Measurements from ENCODE around the gene DPH2.

DPH2 gene

GRCh38 chr1:43931711-43932660 is 37.8 kb upstream of the DPH2 start:
- Histone ChIP-seq H3K27me3 (replicated peaks in 2 of 5; ENCODE audit: control insufficient read depth in 4 of 5, insufficient read depth in 5 of 5, low read length in 4 of 5) (peaks cover 0 to 26% (median 3%) of the 10 kb centered on the region in 5 experiments), H3K4me1 (ENCODE audit: control extremely low read depth in 1 of 4, control insufficient read depth in 4 of 4, insufficient read depth in 4 of 4, low read length in 3 of 4) (peaks cover 0 to 37% (median 25%) of the 10 kb centered on the region in 4 experiments), H3K9me3 (ENCODE audit: control extremely low read depth in 1 of 5, control insufficient read depth in 4 of 5, insufficient read depth in 2 of 5, low read depth in 1 of 5, low read length in 4 of 5) (no peaks in the 10 kb centered on the region), H3K36me3 (ENCODE audit: control insufficient read depth in 4 of 4, insufficient read depth in 4 of 4, low read length in 3 of 4) (peaks cover 0 to 9% (median 4%) of the 10 kb centered on the region in 4 experiments), H3K27ac (ENCODE audit: insufficient read depth in 1 of 2, low read depth in 1 of 2, low read length in 2 of 2, poor library complexity in 1 of 2, severe bottlenecking in 2 of 2) (no peak overlapping the region), H3K4me3 (ENCODE audit: control insufficient read depth in 1 of 7, extremely low read depth in 1 of 7, insufficient read depth in 4 of 7, low read depth in 2 of 7, low read length in 6 of 7) (no peak overlapping the region)
- ChIA-PET POLR2A (no interaction called here), CTCF (interaction anchor here (1.1 to 8.3 kb wide), 6 partner anchors 11 to 404 kb away, joined by 3 to 247 read pairs (median 14); partner anchors contain the start of gene IPO13)
- WGBS (ENCODE audit: insufficient coverage) = 99% methylated on average over 10 of the region's 13 CpGs
- no peak for DNase-seq

- H3K9me3 ChIP-seq (ENCODE audit: control extremely low read depth in 1 of 5, control insufficient read depth in 4 of 5, insufficient read depth in 2 of 5, low read depth in 1 of 5, low read length in 4 of 5) = no peaks in the 10 kb centered on the region
- H3K27me3 ChIP-seq (replicated peaks in 2 of 5; ENCODE audit: control insufficient read depth in 4 of 5, insufficient read depth in 5 of 5, low read length in 4 of 5) = peaks cover 0 to 26% (median 3%) of the 10 kb centered on the region in 5 experiments
- peaks cover 0 to 37% (median 25%) of the 10 kb centered on the region in 4 experiments for H3K4me1 ChIP-seq (ENCODE audit: control extremely low read depth in 1 of 4, control insufficient read depth in 4 of 4, insufficient read depth in 4 of 4, low read length in 3 of 4)
- CTCF ChIA-PET = interaction anchor here (1.1 to 8.3 kb wide), 8 partner anchors 9 to 405 kb away, joined by 3 to 247 read pairs (median 14); partner anchors contain the start of gene IPO13
- 31% methylated on average over 8 of the region's 8 CpGs for WGBS (ENCODE audit: insufficient coverage)
- peak in 1 of 3 donors; percentile 12 for DNase-seq
- H3K27ac ChIP-seq (ENCODE audit: insufficient read depth in 1 of 2, low read depth in 1 of 2, low read length in 2 of 2, poor library complexity in 1 of 2, severe bottlenecking in 2 of 2) = no peak overlapping the region
- H3K4me3 ChIP-seq (ENCODE audit: control insufficient read depth in 1 of 7, extremely low read depth in 1 of 7, insufficient read depth in 4 of 7, low read depth in 2 of 7, low read length in 6 of 7) = peak overlapping the region in 4 of 7 experiments; percentile 11 to 69 (median 62)
- POLR2A ChIA-PET = interaction anchor here (0.6 to 1.0 kb wide), 2 partner anchors 76 to 170 kb away, joined by 3 to 4 read pairs; no protein-coding TSS in a partner anchor
- H3K36me3 ChIP-seq (ENCODE audit: control insufficient read depth in 4 of 4, insufficient read depth in 4 of 4, low read length in 3 of 4) = peaks cover 0 to 9% (median 4%) of the 10 kb centered on the region in 4 experiments
Observed at GRCh38 chr1:43932786-43933385, 36.9 kb upstream of the DPH2 start.

GRCh38 chr1:43933386-43934100 is 36.3 kb upstream of the DPH2 start, which contains the start of gene ARTN:
Gene ARTN, plus strand, starts transcription at chr1:43933801. Its CDS starts 1,856 bp downstream, at chr1:43935657.
- WGBS (ENCODE audit: insufficient coverage) = 3% methylated on average over 30 of the region's 42 CpGs
- Histone ChIP-seq H3K4me1 (ENCODE audit: control extremely low read depth in 1 of 4, control insufficient read depth in 4 of 4, insufficient read depth in 4 of 4, low read length in 3 of 4) (peaks cover 0 to 37% (median 25%) of the 10 kb centered on the region in 4 experiments), H3K27me3 (replicated peaks in 2 of 5; ENCODE audit: control insufficient read depth in 4 of 5, insufficient read depth in 5 of 5, low read length in 4 of 5) (peaks cover 0 to 26% (median 3%) of the 10 kb centered on the region in 5 experiments), H3K27ac (ENCODE audit: insufficient read depth in 1 of 2, low read depth in 1 of 2, low read length in 2 of 2, poor library complexity in 1 of 2, severe bottlenecking in 2 of 2) (no peak within 1 kb of the TSS), H3K4me3 (ENCODE audit: control insufficient read depth in 1 of 7, extremely low read depth in 1 of 7, insufficient read depth in 4 of 7, low read depth in 2 of 7, low read length in 6 of 7) (peak within 1 kb of the TSS in 4 of 7 experiments; percentile 11 to 69 (median 62)), H3K9me3 (ENCODE audit: control extremely low read depth in 1 of 5, control insufficient read depth in 4 of 5, insufficient read depth in 2 of 5, low read depth in 1 of 5, low read length in 4 of 5) (no peaks in the 10 kb centered on the region), H3K36me3 (ENCODE audit: control insufficient read depth in 4 of 4, insufficient read depth in 4 of 4, low read length in 3 of 4) (peaks cover 0 to 9% (median 4%) of the 10 kb centered on the region in 4 experiments)
- ChIA-PET CTCF (interaction anchor here (0.7 to 8.3 kb wide), 24 partner anchors 10 to 406 kb away, joined by 3 to 247 read pairs (median 7); partner anchors contain the start of genes ATP6V0B, IPO13 and PTPRF), POLR2A (interaction anchor here (0.6 to 1.0 kb wide), 2 partner anchors 77 to 170 kb away, joined by 3 to 4 read pairs; no protein-coding TSS in a partner anchor)
- DNase-seq = peak in 2 of 3 donors; percentile 22 to 28

- Histone ChIP-seq H3K36me3 (ENCODE audit: control insufficient read depth in 4 of 4, insufficient read depth in 4 of 4, low read length in 3 of 4) (peaks cover 0 to 9% (median 4%) of the 10 kb centered on the region in 4 experiments), H3K9me3 (ENCODE audit: control extremely low read depth in 1 of 5, control insufficient read depth in 4 of 5, insufficient read depth in 2 of 5, low read depth in 1 of 5, low read length in 4 of 5) (no peaks in the 10 kb centered on the region), H3K4me3 (ENCODE audit: control insufficient read depth in 1 of 7, extremely low read depth in 1 of 7, insufficient read depth in 4 of 7, low read depth in 2 of 7, low read length in 6 of 7) (peak overlapping the region in 3 of 7 experiments; percentile 62 to 69 (median 63)), H3K4me1 (ENCODE audit: control extremely low read depth in 1 of 4, control insufficient read depth in 4 of 4, insufficient read depth in 4 of 4, low read length in 3 of 4) (peaks cover 0 to 37% (median 25%) of the 10 kb centered on the region in 4 experiments), H3K27ac (ENCODE audit: insufficient read depth in 1 of 2, low read depth in 1 of 2, low read length in 2 of 2, poor library complexity in 1 of 2, severe bottlenecking in 2 of 2) (no peak overlapping the region), H3K27me3 (replicated peaks in 2 of 5; ENCODE audit: control insufficient read depth in 4 of 5, insufficient read depth in 5 of 5, low read length in 4 of 5) (peaks cover 0 to 26% (median 3%) of the 10 kb centered on the region in 5 experiments)
- DNase-seq = peak; percentile 42 to 68 (median 63)
- ChIA-PET CTCF (interaction anchor here (0.6 to 8.3 kb wide), 53 partner anchors 8 to 407 kb away, joined by 3 to 247 read pairs (median 5); partner anchors contain the start of genes ATP6V0B, IPO13, KDM4A and PTPRF), POLR2A (interaction anchor here (1.2 to 1.4 kb wide), 2 partner anchors 13 to 171 kb away, joined by 5 read pairs; partner anchors contain the start of gene IPO13)
- 23% methylated on average over 12 of the region's 13 CpGs for WGBS (ENCODE audit: insufficient coverage)
Observed at GRCh38 chr1:43934101-43934985, 35.5 kb upstream of the DPH2 start.

- CTCF ChIA-PET = interaction anchor here (0.6 to 8.3 kb wide), 52 partner anchors 9 to 407 kb away, joined by 3 to 247 read pairs (median 5); partner anchors contain the start of genes IPO13, KDM4A, PTPRF and ST3GAL3
- H3K9me3 ChIP-seq (ENCODE audit: control extremely low read depth in 1 of 5, control insufficient read depth in 4 of 5, insufficient read depth in 2 of 5, low read depth in 1 of 5, low read length in 4 of 5) = no peaks in the 10 kb centered on the region
- no peak overlapping the region for H3K4me3 ChIP-seq (ENCODE audit: control insufficient read depth in 1 of 7, extremely low read depth in 1 of 7, insufficient read depth in 4 of 7, low read depth in 2 of 7, low read length in 6 of 7)
- H3K4me1 ChIP-seq (ENCODE audit: control extremely low read depth in 1 of 4, control insufficient read depth in 4 of 4, insufficient read depth in 4 of 4, low read length in 3 of 4) = peaks cover 0 to 37% (median 25%) of the 10 kb centered on the region in 4 experiments
- H3K27me3 ChIP-seq (replicated peaks in 2 of 5; ENCODE audit: control insufficient read depth in 4 of 5, insufficient read depth in 5 of 5, low read length in 4 of 5) = peaks cover 0 to 26% (median 3%) of the 10 kb centered on the region in 5 experiments
- H3K36me3 ChIP-seq (ENCODE audit: control insufficient read depth in 4 of 4, insufficient read depth in 4 of 4, low read length in 3 of 4) = peaks cover 0 to 4% (median 2%) of the 10 kb centered on the region in 4 experiments
- DNase-seq = no peak
- 58% methylated on average over 2 of the region's 5 CpGs for WGBS (ENCODE audit: insufficient coverage)
- H3K27ac ChIP-seq (ENCODE audit: insufficient read depth in 1 of 2, low read depth in 1 of 2, low read length in 2 of 2, poor library complexity in 1 of 2, severe bottlenecking in 2 of 2) = no peak overlapping the region
- POLR2A ChIA-PET = interaction anchor here (1.2 to 1.4 kb wide), 2 partner anchors 12 to 172 kb away, joined by 5 read pairs; partner anchors contain the start of gene IPO13
Observed at GRCh38 chr1:43934986-43935324, 34.9 kb upstream of the DPH2 start.
